Neutrophil (primary cell): ENCODE data around the gene LGALS13.

Experiments used
- H3K27ac ChIP-seq: fragments of 200-600 bp; sonication (generic); 2 replicates; pipeline ENCODE4 v1.5.1; 2016; ENCODE audit warnings: mild to moderate bottlenecking, moderate library complexity
- H3K27me3 ChIP-seq: fragments of 200-600 bp; sonication (generic); 2 replicates; pipeline ENCODE4 v1.6.0; 2016; ENCODE audit warnings: mild to moderate bottlenecking
- H3K36me3 ChIP-seq: fragments of 200-600 bp; sonication (generic); 2 replicates; pipeline ENCODE4 v1.5.1; 2017
- H3K4me1 ChIP-seq, 2 experiments: fragments of 200-600 bp in 1 of 2; sonication (generic) in 1 of 2; 1 replicate in 1 of 2; 2 replicates in 1 of 2; pipeline versions ENCODE4 v1.5.1 to v1.6.1; 2013 to 2016; ENCODE audit warnings: low read depth in 1 of 2, low read length in 1 of 2, mild to moderate bottlenecking in 1 of 2, moderate library complexity in 1 of 2; ENCODE audit not compliant: control insufficient read depth in 1 of 2, insufficient read depth in 1 of 2
- H3K4me3 ChIP-seq, 2 experiments: fragments of 200-600 bp in 1 of 2; sonication (generic) in 1 of 2; 1 replicate in 1 of 2; 2 replicates in 1 of 2; pipeline ENCODE4 v1.5.1; 2013 to 2016; ENCODE audit warnings: low read depth in 1 of 2, low read length in 1 of 2, mild to moderate bottlenecking in 1 of 2, moderate library complexity in 1 of 2
- H3K9me3 ChIP-seq: fragments of 200-600 bp; sonication (generic); 2 replicates; pipeline ENCODE4 v1.5.1; 2016
- TF ChIP-seq, protein P1 (sequence below): fragments of 200-600 bp; sonication (generic); IDR thresholded peaks from 2 replicates; pipeline ENCODE4 v1.5.1; 2016; ENCODE audit warnings: antibody characterized with exemption

LGALS13 gene

DNA sequence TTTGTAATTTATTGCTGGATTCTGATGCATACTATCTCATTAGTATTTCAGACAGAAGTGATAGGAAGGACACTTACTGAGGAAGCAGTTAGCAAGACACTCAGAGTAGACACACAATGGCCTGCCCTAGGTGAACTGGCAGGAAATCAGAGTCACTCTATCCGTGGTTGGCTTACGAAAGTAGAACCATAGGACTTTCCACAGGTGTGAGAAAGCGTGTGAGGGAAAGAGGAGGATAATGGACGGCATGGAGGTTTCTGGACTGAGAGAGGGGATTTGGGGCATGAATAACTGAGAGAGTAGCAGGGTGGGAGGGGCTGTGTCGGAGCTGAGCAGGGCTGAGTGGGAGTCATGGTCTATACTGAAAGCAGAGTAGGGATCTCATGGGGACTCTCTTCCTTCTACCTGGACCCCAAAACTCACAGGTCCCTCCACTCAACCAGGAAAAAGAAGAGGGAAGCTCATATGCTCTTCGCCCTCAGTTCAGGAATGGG lies 43.7 kb upstream of the LGALS13 start:
- H3K4me3 ChIP-seq, result no peak overlapping the region
- TF ChIP-seq, protein P1, sequence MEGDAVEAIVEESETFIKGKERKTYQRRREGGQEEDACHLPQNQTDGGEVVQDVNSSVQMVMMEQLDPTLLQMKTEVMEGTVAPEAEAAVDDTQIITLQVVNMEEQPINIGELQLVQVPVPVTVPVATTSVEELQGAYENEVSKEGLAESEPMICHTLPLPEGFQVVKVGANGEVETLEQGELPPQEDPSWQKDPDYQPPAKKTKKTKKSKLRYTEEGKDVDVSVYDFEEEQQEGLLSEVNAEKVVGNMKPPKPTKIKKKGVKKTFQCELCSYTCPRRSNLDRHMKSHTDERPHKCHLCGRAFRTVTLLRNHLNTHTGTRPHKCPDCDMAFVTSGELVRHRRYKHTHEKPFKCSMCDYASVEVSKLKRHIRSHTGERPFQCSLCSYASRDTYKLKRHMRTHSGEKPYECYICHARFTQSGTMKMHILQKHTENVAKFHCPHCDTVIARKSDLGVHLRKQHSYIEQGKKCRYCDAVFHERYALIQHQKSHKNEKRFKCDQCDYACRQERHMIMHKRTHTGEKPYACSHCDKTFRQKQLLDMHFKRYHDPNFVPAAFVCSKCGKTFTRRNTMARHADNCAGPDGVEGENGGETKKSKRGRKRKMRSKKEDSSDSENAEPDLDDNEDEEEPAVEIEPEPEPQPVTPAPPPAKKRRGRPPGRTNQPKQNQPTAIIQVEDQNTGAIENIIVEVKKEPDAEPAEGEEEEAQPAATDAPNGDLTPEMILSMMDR, result no peak
- no peak overlapping the region for H3K27ac ChIP-seq
- no peaks in the 10 kb centered on the region for H3K9me3 ChIP-seq
- peaks cover 46% of the 10 kb centered on the region for H3K27me3 ChIP-seq
- no peaks in the 10 kb centered on the region for H3K36me3 ChIP-seq
- no peaks in the 10 kb centered on the region for H3K4me1 ChIP-seq

DNA sequence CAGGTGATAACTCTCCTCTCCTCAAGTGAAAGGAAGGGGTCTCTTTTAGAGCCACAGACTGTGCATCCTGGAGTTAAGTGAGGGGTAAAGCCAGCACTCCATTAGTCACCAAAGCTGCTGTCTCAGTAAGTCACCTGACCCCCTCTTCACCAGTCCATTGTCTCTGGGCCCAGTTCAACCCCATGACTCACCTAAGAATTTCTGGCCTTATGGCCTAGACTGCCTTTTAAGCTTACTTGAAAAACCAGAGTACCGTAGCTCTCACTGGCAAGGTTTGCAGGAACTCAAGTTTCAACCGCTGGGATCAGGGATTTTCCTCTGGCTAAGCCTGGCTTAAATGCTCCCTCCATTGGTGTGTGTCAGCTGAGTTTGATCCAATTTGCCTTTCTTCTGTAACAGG lies 38.9 kb upstream of the LGALS13 start:
- no peak overlapping the region for H3K4me3 ChIP-seq

DNA sequence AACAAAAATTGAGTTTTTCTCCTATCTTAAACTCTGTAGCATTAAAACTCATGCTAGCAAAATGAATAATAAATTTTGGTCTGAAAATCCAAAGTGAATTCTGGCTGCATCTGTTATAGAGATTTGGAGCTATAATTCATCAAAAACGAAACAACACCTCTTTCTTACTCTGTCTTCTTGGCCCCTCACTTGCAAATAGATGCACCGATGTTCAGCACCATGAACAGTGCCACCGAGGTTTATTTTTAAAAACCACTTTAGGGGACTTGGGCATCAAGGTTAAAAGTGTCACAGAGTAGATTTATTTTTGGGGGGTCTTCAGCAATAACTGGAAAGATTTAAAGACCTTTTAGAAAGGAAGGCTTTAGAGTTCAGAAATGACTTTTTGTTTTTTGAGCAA lies 36.3 kb upstream of the LGALS13 start:
- Histone ChIP-seq H3K27me3 (peaks cover 80% of the 10 kb centered on the region), H3K36me3 (no peaks in the 10 kb centered on the region), H3K4me3 (no peak overlapping the region), H3K9me3 (no peaks in the 10 kb centered on the region), H3K27ac (no peak overlapping the region), H3K4me1 (no peaks in the 10 kb centered on the region)
- TF ChIP-seq, protein P1, result no peak

More for the DNA sequence above, 38.9 kb upstream of the LGALS13 start:
- Histone ChIP-seq H3K36me3 (no peaks in the 10 kb centered on the region), H3K27me3 (peaks cover 70% of the 10 kb centered on the region), H3K4me1 (no peaks in the 10 kb centered on the region), H3K27ac (no peak overlapping the region), H3K9me3 (no peaks in the 10 kb centered on the region)
- TF ChIP-seq, protein P1, result no peak

DNA sequence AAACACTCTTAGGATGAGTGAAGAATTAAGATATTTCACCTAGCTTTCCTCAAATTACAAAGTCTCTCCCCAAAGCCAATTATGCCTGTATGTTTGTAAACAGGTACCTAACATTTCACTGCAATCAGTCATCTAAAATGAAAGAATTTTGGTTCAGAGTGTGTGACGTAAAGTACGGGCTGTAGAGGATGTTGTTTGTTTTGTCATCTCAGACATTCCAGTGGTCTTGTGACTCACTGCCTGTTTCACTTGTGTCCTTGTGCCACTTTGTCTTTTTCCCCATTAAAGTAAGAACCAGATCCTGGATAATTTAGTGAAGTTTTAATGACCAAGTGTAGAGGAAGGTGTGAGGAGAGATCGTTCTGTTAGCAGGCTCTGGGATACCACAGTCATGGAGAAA lies 33.7 kb upstream of the LGALS13 start:
- peaks cover 65% of the 10 kb centered on the region for H3K27me3 ChIP-seq
- no peaks in the 10 kb centered on the region for H3K36me3 ChIP-seq
- no peaks in the 10 kb centered on the region for H3K4me1 ChIP-seq
- TF ChIP-seq, protein P1, result no peak
- H3K9me3 ChIP-seq, result no peaks in the 10 kb centered on the region
- H3K4me3 ChIP-seq, result no peak overlapping the region
- H3K27ac ChIP-seq, result no peak overlapping the region

DNA sequence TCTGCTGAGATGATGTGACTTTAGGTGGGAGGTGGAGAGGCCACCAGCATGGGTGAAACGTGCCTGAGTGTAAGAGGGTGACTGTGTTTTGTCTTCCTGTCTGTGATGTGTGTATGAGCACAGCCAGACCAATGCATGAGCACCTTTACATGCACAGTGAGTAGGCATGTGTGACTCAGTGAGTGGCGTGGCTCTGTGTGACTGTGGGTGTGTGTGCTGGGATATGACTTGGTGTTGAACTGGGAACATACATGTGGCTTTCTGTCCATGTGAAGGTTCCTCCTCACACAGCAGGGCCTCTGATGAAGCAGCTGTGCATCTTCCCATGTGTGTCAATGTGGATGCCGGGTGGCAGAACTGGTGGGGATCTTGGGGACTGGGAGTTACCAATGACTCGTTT lies 19.9 kb upstream of the LGALS13 start:
- H3K4me3 ChIP-seq, result no peak overlapping the region
- no peaks in the 10 kb centered on the region for H3K4me1 ChIP-seq
- TF ChIP-seq, protein P1, result no peak
- H3K27me3 ChIP-seq, result peaks cover 7% of the 10 kb centered on the region
- no peaks in the 10 kb centered on the region for H3K36me3 ChIP-seq
- no peak overlapping the region for H3K27ac ChIP-seq
- no peaks in the 10 kb centered on the region for H3K9me3 ChIP-seq
